ENCODE data around the gene FES.

GRCh38 chr15:90930861-90931574 lies 46.7 kb downstream of the FES start:
- TF ChIP-seq GATA2 (IDR thresholded peaks at IDR 0.05; ENCODE audit: low read depth, low read length) (no peak), GATA3 (IDR thresholded peaks at IDR 0.05; ENCODE audit: low read depth, low read length) (no peak)
